GM12892 (cell line): ENCODE results near the gene KRTAP12-4.

Source experiments
- POLR2A ChIP-seq: IDR thresholded peaks from 2 replicates; pipeline ENCODE4 v1.6.1; 2011; ENCODE audit warnings: low read depth, low read length, control low read depth
- POLR2AphosphoS5 ChIP-seq: IDR thresholded peaks from 2 replicates; pipeline ENCODE4 v1.6.1; 2011; ENCODE audit warnings: low read depth, low read length, control low read depth

DNA sequence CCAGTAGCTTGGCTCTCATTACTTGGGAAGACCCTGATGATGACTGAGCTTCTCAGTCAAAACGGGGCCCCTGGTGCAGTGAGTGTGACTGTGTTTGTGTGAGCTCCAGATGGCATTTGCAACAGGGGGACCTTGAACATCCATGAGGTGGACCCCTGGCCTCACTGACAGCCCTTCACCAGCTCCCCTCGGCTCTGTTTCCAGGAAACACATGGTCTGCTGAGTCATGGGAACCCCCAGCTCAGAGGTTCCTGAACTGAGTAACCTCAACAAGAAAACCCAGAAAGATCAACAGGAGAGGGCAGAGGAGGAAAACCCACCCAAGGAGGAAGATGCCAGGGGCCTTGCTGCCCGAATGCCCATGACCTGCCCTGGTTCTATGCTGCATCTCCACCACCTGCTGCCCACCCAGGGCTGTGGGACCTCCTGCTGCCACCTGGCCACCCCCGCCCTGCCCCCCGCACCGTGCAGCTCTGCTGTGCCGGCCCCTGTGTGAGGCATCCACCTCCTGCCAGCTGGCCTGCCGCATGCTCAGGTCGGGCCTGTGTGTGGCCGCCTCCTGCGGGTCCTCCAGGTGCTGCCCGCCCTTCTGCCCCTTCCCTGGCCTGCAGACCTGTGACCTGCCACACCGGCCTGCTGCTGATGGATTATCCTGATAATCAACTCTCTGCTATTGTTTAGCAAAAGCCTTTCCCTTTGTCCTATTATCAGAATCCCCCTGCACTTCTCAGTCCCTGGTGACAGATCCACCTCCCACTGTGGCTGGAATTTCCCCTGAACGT, 31.7 kb upstream of the KRTAP12-4 start:
- TF ChIP-seq POLR2AphosphoS5 (no peak), POLR2A (no peak)
